Measurements from ENCODE around the gene FAM171A2. TPM values are rescaled to one million over a fixed set of nuclear protein-coding genes. Genes with fewer than 3 reads are reported as not detected.

FAM171A2 gene
- total RNA-seq, 1 experiment from 2014 or later = 27.5 TPM

GRCh38 chr17:44400226-44400847 lies 36.7 kb upstream of the FAM171A2 start:
- Histone ChIP-seq H2BK120ac (ENCODE audit: low read depth, low read length, poor library complexity, severe bottlenecking) (no peak overlapping the region), H3K79me1 (ENCODE audit: insufficient read depth, low read depth, low read length, poor library complexity, severe bottlenecking) (no peaks in the 10 kb centered on the region), H3K4me2 (ENCODE audit: insufficient read depth, insufficient read length, low read length) (no peak overlapping the region), H4K20me1 (ENCODE audit: control insufficient read depth, insufficient read depth, insufficient read length) (no peaks in the 10 kb centered on the region), H3K23me2 (ENCODE audit: insufficient read length, low read depth, low read length, poor library complexity, severe bottlenecking) (no peaks in the 10 kb centered on the region), H3K18ac (ENCODE audit: insufficient read length, low read depth, low read length) (no peak overlapping the region), H3K27me3 (ENCODE audit: insufficient read depth, low read length) (no peaks in the 10 kb centered on the region), H3K9me3 (ENCODE audit: control insufficient read depth, low read depth, low read length) (no peaks in the 10 kb centered on the region), H2BK12ac (ENCODE audit: insufficient read length, low read depth, low read length) (no peak overlapping the region), H2BK20ac (ENCODE audit: low read depth, low read length, poor library complexity, severe bottlenecking) (no peak overlapping the region), H2BK5ac (ENCODE audit: insufficient read length, low read length) (no peak overlapping the region), H2BK15ac (ENCODE audit: low read depth, low read length) (no peak overlapping the region), H3K14ac (ENCODE audit: insufficient read depth, low read length) (no peak overlapping the region), H4K8ac (replicated peaks; ENCODE audit: insufficient read length, low read depth, low read length) (no peak overlapping the region), H3T11ph (ENCODE audit: low read length) (no peak overlapping the region), H4K91ac (ENCODE audit: insufficient read length, low read depth, low read length) (no peak overlapping the region), H2AK5ac (ENCODE audit: insufficient read length, low read length) (no peak overlapping the region), H2AFZ (ENCODE audit: low read length) (no peak overlapping the region), H3K56ac (ENCODE audit: insufficient read length, low read depth, low read length) (no peak overlapping the region), H3K23ac (ENCODE audit: insufficient read length, low read depth, low read length) (no peak overlapping the region), H3K9ac (ENCODE audit: extremely low read depth, insufficient read length, low read length) (no peak overlapping the region), H3K4ac (ENCODE audit: low read depth, low read length) (no peak overlapping the region), H3K4me1 (ENCODE audit: insufficient read depth, low read length) (no peaks in the 10 kb centered on the region), H3K79me2 (ENCODE audit: insufficient read depth, low read length) (no peaks in the 10 kb centered on the region), H3K27ac (ENCODE audit: insufficient read length, low read depth, low read length) (no peak overlapping the region), H4K5ac (ENCODE audit: insufficient read length, low read depth, low read length) (no peak overlapping the region)
- no peaks in the 10 kb centered on the region; a peak in 1 of 5 replicates for H3K9me3 Mint-ChIP-seq
- TF ChIP-seq, protein P1, sequence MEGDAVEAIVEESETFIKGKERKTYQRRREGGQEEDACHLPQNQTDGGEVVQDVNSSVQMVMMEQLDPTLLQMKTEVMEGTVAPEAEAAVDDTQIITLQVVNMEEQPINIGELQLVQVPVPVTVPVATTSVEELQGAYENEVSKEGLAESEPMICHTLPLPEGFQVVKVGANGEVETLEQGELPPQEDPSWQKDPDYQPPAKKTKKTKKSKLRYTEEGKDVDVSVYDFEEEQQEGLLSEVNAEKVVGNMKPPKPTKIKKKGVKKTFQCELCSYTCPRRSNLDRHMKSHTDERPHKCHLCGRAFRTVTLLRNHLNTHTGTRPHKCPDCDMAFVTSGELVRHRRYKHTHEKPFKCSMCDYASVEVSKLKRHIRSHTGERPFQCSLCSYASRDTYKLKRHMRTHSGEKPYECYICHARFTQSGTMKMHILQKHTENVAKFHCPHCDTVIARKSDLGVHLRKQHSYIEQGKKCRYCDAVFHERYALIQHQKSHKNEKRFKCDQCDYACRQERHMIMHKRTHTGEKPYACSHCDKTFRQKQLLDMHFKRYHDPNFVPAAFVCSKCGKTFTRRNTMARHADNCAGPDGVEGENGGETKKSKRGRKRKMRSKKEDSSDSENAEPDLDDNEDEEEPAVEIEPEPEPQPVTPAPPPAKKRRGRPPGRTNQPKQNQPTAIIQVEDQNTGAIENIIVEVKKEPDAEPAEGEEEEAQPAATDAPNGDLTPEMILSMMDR (conservative IDR thresholded peaks at IDR 0.05) = peak; percentile 67
- no CpG with 5 or more reads among the region's 3 CpGs for WGBS (ENCODE audit: extremely low coverage, insufficient read length, low lambda C conversion rate)
- no peak for DNase-seq
- no peaks in the 10 kb centered on the region for H3K4me1 Mint-ChIP-seq
- peak overlapping the region in 1 of 3 experiments; percentile 40; a peak in 2 of 7 replicates for H3K27ac Mint-ChIP-seq
- peaks cover 1% of the 10 kb centered on the region; the same call in 1 of the 2 replicates for H3K27me3 Mint-ChIP-seq (ENCODE audit: low read depth)
- H3K4me3 Mint-ChIP-seq = no peak overlapping the region
- peaks cover 25 to 73% (median 59%) of the 10 kb centered on the region in 3 experiments; a peak in 6 of 7 replicates for H3K36me3 Mint-ChIP-seq (ENCODE audit: insufficient read depth in 1 of 3, low read depth in 3 of 3)

Measured in H9 (cell line).